Measurements from ENCODE around the gene LARP6. TPM values are rescaled to one million over a fixed set of nuclear protein-coding genes. Genes with fewer than 3 reads are reported as not detected.

LARP6 gene
- total and polyA plus RNA-seq, 2 of the 13 experiments (the other 11 are each of a cell fraction or from before 2014, with no cell fraction given) = 2.9 to 8.2 TPM

- Histone ChIP-seq H4K20me1 (ENCODE audit: insufficient read depth, low read length) (no peaks in the 10 kb centered on the region), H3K4me1 (ENCODE audit: insufficient read depth, low read length) (peaks cover 15% of the 10 kb centered on the region; the same call in 1 of the 2 replicates), H2AFZ (ENCODE audit: low read length) (no peak overlapping the region), H3K9me3 (ENCODE audit: low read length) (no peaks in the 10 kb centered on the region), H3K9ac (ENCODE audit: insufficient read depth, low read depth, low read length) (no peak overlapping the region), H3K27ac (ENCODE audit: extremely low read length, insufficient read depth, low read length) (no peak overlapping the region), H3K4me3 (replicated peaks in 1 of 3; ENCODE audit: insufficient read depth in 1 of 3, low read depth in 2 of 3, low read length in 3 of 3) (no peak overlapping the region), H3K4me2 (ENCODE audit: low read depth, low read length) (no peak overlapping the region), H3K27me3 (ENCODE audit: control insufficient read depth in 1 of 2, insufficient read depth in 2 of 2, low read length in 2 of 2) (no peaks in the 10 kb centered on the region), H3K36me3 (replicated peaks in 1 of 2; ENCODE audit: control insufficient read depth in 1 of 2, insufficient read depth in 2 of 2, low read length in 2 of 2) (no peaks in the 10 kb centered on the region), H3K79me2 (ENCODE audit: insufficient read depth, low read length) (no peaks in the 10 kb centered on the region)
- CTCF ChIA-PET (ENCODE audit: low intra/inter-chr PET ratio, low total read pairs) = interaction anchor here (0.5 to 1.9 kb wide), 3 partner anchors 49 to 617 kb away, joined by 3 to 10 read pairs (median 3); no protein-coding TSS in a partner anchor
- no peak for ATAC-seq
- no peak for DNase-seq (ENCODE audit: low spot score)
- intact Hi-C loops (cut with micrococcal nuclease; ENCODE audit: unreplicated experiment) = loop anchor here (1.0 kb wide), 2 partner anchors 37 to 49 kb away; no protein-coding TSS in a partner anchor
- POLR2A ChIA-PET = interaction anchor here (0.9 to 2.1 kb wide), 3 partner anchors 8 to 62 kb away, joined by 3 to 9 read pairs (median 5); partner anchors contain the start of genes LARP6 and UACA
- no TSS peak for BruUV-seq (replicated peaks)
- in situ Hi-C loops (cut with HindIII; ENCODE audit: extremely low pct_ligation_motif_present, low pct_unique_long_range_greater_than_20kb) = loop anchor here (10.0 kb wide), 1 partner anchor 49 kb away; no protein-coding TSS in a partner anchor
- FAIRE-seq = no peak
- WGBS (ENCODE audit: low lambda C conversion rate) = 95% methylated on average over 6 of the region's 8 CpGs
- TF ChIP-seq ZNF484 (CRISPR knock-in tag; IDR thresholded peaks at IDR 0.05; ENCODE audit: borderline replicate concordance, low read depth) = no peak
- TF ChIP-seq CBX2 (IDR thresholded peaks at IDR 0.05; ENCODE audit: low read depth, low read length) = no peak
- no peak for TF ChIP-seq CBX2 (CRISPR knock-in tag; IDR thresholded peaks at IDR 0.05; ENCODE audit: low read depth)
- no peak for TF ChIP-seq TOPORS (CRISPR knock-in tag; IDR thresholded peaks at IDR 0.05)
- no peak for TF ChIP-seq ZNF777 (CRISPR knock-in tag; IDR thresholded peaks at IDR 0.05)
- TF ChIP-seq ZNF367 (CRISPR knock-in tag; IDR thresholded peaks at IDR 0.05; ENCODE audit: borderline replicate concordance) = no peak
- TF ChIP-seq ZNF674 (CRISPR knock-in tag; IDR thresholded peaks at IDR 0.05; ENCODE audit: low read depth) = no peak
- no peak for TF ChIP-seq ARHGAP35 (CRISPR knock-in tag; IDR thresholded peaks at IDR 0.05; ENCODE audit: borderline replicate concordance)
- no peak for TF ChIP-seq ZNF318 (CRISPR knock-in tag; IDR thresholded peaks at IDR 0.05)
- TF ChIP-seq ZNF121 (CRISPR knock-in tag; IDR thresholded peaks at IDR 0.05) = no peak
- TF ChIP-seq FOXP1 (IDR thresholded peaks at IDR 0.05) = no peak
- no peak for TF ChIP-seq FOXP1 (CRISPR knock-in tag; IDR thresholded peaks at IDR 0.05)
- no peak for TF ChIP-seq MLX (CRISPR knock-in tag; IDR thresholded peaks at IDR 0.05)
- no peak for TF ChIP-seq ZNF678 (CRISPR knock-in tag; IDR thresholded peaks at IDR 0.05)
- no peak for TF ChIP-seq SKIL (CRISPR knock-in tag; IDR thresholded peaks at IDR 0.05; ENCODE audit: borderline replicate concordance)
- TF ChIP-seq TCF7 (IDR thresholded peaks at IDR 0.05; ENCODE audit: low read depth) = no peak
Observed at GRCh38 chr15:70825841-70826240, 28.1 kb downstream of the LARP6 start.
